ENCODE results near the gene PER3. TPM values are rescaled to one million over a fixed set of nuclear protein-coding genes. Genes with fewer than 3 reads are reported as not detected.
A peak's percentile ranks its signal among the peaks of the same experiment; 100 is the strongest.

The PER3 gene
- total RNA-seq, 2 experiments from 2014 or later = 2.1 to 2.4 TPM

- H3K27me3 Mint-ChIP-seq = peaks cover 5% of the 10 kb centered on the region
- TF ChIP-seq CTCF (IDR thresholded peaks at IDR 0.05) = no peak
- DNase-seq (no peak), ATAC-seq (no peak)
- peaks cover 2% of the 10 kb centered on the region for H3K4me1 Mint-ChIP-seq (ENCODE audit: low read depth)
- H3K4me3 Mint-ChIP-seq = no peak overlapping the region
- no peaks in the 10 kb centered on the region for H3K36me3 Mint-ChIP-seq (ENCODE audit: low read depth)
- no peak overlapping the region for H3K27ac Mint-ChIP-seq
- intact Hi-C loops (cut with micrococcal nuclease) = no loop called here
- ChIA-PET CTCF (interaction anchor here (1.5 kb wide), 1 partner anchor 94 kb away, joined by 4 read pairs; no protein-coding TSS in a partner anchor), POLR2A (no interaction called here)
- H3K9me3 Mint-ChIP-seq = no peaks in the 10 kb centered on the region
These were observed 63.5 kb downstream of the PER3 start for GRCh38 chr1:7847599-7847998.

- ChIA-PET CTCF (interaction anchor here (1.3 to 2.4 kb wide), 2 partner anchors 42 to 124 kb away, joined by 3 to 9 read pairs; no protein-coding TSS in a partner anchor), POLR2A (no interaction called here)
- intact Hi-C loops (cut with micrococcal nuclease) = no loop called here
- Mint-ChIP-seq H3K4me3 (no peak overlapping the region), H3K27me3 (peaks cover 5% of the 10 kb centered on the region), H3K4me1 (ENCODE audit: low read depth) (no peaks in the 10 kb centered on the region), H3K27ac (no peak overlapping the region), H3K9me3 (no peaks in the 10 kb centered on the region), H3K36me3 (ENCODE audit: low read depth) (no peaks in the 10 kb centered on the region)
- DNase-seq = no peak
- no peak for ATAC-seq
- no peak for TF ChIP-seq CTCF (IDR thresholded peaks at IDR 0.05)
These were observed 66.7 kb downstream of the PER3 start for GRCh38 chr1:7850786-7851185.

- Mint-ChIP-seq H3K27ac (no peak within 1 kb of the TSS), H3K36me3 (ENCODE audit: low read depth) (no peaks in the 10 kb centered on the region), H3K9me3 (no peaks in the 10 kb centered on the region), H3K4me1 (ENCODE audit: low read depth) (peaks cover 2% of the 10 kb centered on the region), H3K4me3 (no peak within 1 kb of the TSS), H3K27me3 (peaks cover 5% of the 10 kb centered on the region)
- CTCF ChIA-PET = no interaction called here
- ATAC-seq (no peak), DNase-seq (no peak)
- POLR2A ChIA-PET = no interaction called here
- no peak for TF ChIP-seq CTCF (IDR thresholded peaks at IDR 0.05)
- intact Hi-C loops (cut with micrococcal nuclease) = no loop called here
These were observed 69.0 kb downstream of the PER3 start, which contains the start of gene UTS2 for GRCh38 chr1:7852804-7853683. TSS of gene UTS2 (minus strand) at chr1:7853065. CDS start at chr1:7853003, 62 bp downstream.

- ChIA-PET POLR2A (no interaction called here), CTCF (no interaction called here)
- Mint-ChIP-seq H3K9me3 (no peaks in the 10 kb centered on the region), H3K27ac (no peak overlapping the region), H3K4me1 (ENCODE audit: low read depth) (peaks cover 2% of the 10 kb centered on the region), H3K27me3 (peaks cover 5% of the 10 kb centered on the region), H3K36me3 (ENCODE audit: low read depth) (no peaks in the 10 kb centered on the region), H3K4me3 (no peak overlapping the region)
- intact Hi-C loops (cut with micrococcal nuclease) = no loop called here
- ATAC-seq = no peak
- no peak for DNase-seq
- TF ChIP-seq CTCF (IDR thresholded peaks at IDR 0.05) = no peak
These were observed 69.6 kb downstream of the PER3 start for GRCh38 chr1:7853684-7854026.

- no peak for TF ChIP-seq CTCF (IDR thresholded peaks at IDR 0.05)
- Mint-ChIP-seq H3K9me3 (no peaks in the 10 kb centered on the region), H3K27ac (no peak overlapping the region), H3K27me3 (peaks cover 1% of the 10 kb centered on the region), H3K4me1 (ENCODE audit: low read depth) (peaks cover 2% of the 10 kb centered on the region), H3K36me3 (ENCODE audit: low read depth) (no peaks in the 10 kb centered on the region), H3K4me3 (no peak overlapping the region)
- DNase-seq (peak; percentile 9), ATAC-seq (no peak)
- intact Hi-C loops (cut with micrococcal nuclease) = no loop called here
- CTCF ChIA-PET = no interaction called here
- POLR2A ChIA-PET = no interaction called here
These were observed 72.3 kb downstream of the PER3 start for GRCh38 chr1:7856345-7856744.
